Measurements from ENCODE around the gene LPCAT3.
"Not testable (repeated sequence)": the region's sequence is repeated elsewhere in the genome, so short reads cannot be mapped to it uniquely, and the experiment has no call there.

Gene LPCAT3

DNA sequence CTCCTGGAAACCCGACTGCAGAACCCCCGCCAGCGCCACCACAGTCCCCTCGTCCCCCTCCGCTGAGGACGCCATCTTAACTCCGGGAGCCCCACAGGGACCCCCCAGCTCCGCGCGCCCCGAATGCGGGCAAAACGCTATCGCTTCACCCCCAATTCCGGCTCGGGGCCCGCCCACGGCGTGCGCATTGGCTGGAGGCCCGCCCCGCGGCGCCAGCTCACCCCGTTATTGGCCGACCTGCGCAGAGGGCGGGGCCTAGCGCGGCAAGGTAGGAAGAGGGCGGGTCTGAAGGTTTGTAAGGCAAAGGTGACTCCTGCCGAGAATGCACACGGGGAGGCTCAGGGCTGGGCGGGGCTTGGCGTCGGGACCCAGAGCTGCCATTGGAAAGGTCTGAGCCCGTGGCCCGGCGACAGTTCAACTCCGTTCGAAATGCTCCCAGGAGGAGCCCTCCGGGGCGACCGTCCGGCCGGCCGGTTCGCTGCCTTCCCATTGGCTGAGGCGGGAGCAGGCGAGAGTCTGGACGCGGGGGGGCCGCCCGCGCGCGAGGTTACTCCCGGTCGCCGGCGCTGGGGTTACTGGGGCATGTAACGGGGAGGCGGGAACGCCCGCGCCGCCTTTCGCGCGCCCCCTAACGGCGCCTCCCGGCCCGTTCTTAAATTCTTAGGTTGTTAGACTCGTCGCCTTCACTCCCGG is at the start of gene LPCAT3:
LPCAT3 (minus strand) TSS at position 127 of the 693 bp plus-strand sequence; CDS start at position 75, 52 bp downstream.
- peak; percentile 92 for DNase-seq (ENCODE audit: low read depth)

- DNase-seq (ENCODE audit: low read depth) = no peak
These were observed 48.8 kb upstream of the LPCAT3 start for GRCh38 chr12:7067096-7067495.

- no peak for DNase-seq (ENCODE audit: low read depth)
These were observed 48.3 kb upstream of the LPCAT3 start for GRCh38 chr12:7066596-7066995.

GRCh38 chr12:7065073-7065623 is 46.9 kb upstream of the LPCAT3 start:
- no peak for DNase-seq (ENCODE audit: low read depth)

DNA sequence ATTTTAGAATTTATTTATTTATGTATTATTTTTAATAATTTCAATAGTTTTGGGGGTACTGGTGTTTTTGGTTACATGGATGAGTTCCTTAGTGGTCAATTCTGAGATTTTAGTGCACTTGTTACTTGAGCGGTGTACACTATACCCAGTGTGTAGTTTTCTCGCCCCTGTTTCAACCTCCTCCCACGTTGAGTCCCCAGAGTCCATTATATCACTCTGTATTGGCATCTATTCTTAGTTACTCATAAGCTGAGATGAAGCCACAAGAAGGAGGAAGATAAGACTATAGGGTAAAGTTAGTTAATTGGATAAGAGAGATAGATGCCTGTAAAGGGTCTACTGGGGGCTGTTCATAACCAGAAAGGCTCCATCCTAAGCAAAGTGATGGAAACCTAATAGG is 46.2 kb upstream of the LPCAT3 start:
- no peak for DNase-seq (ENCODE audit: low read depth)

GRCh38 chr12:7061596-7061995 is 43.3 kb upstream of the LPCAT3 start:
- no peak for DNase-seq (ENCODE audit: low read depth)

DNA sequence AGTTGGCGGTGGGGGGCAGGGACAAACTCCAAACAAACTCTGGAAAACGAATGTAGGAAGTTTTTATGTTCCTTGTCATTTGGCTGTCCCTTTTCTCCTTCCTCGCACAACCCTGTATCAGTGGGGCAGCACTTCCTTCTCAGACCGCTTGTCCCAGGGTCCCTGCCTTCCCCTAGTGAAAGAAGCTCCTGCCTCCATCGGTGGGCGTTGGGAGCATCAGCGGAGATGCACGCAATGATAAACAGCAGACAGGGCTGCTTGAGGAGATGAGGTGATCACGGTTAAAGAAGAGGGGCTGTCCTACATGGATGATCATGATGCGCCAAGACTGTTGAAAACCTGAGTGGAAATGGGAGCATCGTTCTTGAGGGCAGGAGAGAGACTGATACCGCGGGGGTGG is 42.9 kb upstream of the LPCAT3 start:
- no peak for DNase-seq (ENCODE audit: low read depth)

DNA sequence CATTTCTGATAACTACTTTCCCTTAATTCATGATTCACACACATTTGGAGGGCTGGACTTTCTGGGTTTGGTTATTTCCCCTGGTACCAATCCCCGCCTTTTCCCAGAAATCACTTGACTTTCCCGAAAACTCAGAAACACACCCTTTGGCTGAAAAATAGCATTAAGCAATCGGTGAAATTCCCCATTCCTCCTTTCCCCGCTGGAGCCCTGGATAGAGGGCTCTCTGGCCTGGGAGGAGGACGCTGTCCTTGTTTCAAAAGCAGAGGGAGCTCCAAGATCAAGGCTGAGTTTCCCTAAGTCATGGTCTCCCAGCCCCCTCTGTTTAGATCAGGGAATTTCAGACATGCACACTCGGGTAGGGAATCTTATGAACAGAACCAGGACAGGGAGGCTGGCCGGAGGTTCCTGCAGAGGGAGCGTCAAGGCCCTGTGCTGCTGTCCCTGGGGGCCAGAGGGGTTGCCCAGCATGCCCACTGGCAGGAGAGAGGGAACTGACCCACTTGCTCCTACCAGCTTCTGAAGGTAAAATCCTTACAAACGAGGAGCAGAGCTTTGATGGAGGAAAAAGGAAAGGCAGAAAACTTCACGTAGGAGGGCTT is 42.2 kb upstream of the LPCAT3 start, which contains the start of gene C1S:
C1S (plus strand) TSS at position 366 of the 602 bp plus-strand sequence. CDS start 1,195 bp downstream, outside the sequence.
- no peak for DNase-seq (ENCODE audit: low read depth)

- no peak for DNase-seq (ENCODE audit: low read depth)
These were observed 41.5 kb upstream of the LPCAT3 start for GRCh38 chr12:7059780-7060179.

DNA sequence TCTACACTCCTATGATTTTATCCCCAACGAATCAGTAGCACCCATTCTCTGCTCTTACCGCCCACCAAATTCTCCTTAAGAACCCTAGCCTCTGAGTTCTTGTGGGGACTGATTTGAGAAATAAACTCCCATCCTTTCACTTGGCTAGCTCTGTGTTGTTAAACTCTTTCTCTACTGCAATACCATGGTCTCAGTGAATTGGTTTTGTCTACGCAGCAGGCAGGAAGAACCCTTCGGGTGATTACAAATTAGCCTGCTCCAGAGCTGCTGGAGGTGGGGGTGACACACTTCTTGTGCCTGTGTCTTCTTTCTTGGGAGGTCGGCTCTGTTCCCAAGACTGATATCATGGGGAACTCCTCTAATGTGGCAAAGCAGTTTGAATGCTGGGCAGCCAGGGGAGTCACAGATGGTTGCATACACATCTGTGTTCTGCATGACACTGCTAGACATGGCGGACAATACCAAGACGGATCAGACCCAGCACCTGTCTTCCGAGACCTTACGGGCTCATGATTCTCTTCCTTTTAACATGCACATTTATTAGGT is 40.6 kb upstream of the LPCAT3 start:
- DNase-seq (ENCODE audit: low read depth) = no peak

DNA sequence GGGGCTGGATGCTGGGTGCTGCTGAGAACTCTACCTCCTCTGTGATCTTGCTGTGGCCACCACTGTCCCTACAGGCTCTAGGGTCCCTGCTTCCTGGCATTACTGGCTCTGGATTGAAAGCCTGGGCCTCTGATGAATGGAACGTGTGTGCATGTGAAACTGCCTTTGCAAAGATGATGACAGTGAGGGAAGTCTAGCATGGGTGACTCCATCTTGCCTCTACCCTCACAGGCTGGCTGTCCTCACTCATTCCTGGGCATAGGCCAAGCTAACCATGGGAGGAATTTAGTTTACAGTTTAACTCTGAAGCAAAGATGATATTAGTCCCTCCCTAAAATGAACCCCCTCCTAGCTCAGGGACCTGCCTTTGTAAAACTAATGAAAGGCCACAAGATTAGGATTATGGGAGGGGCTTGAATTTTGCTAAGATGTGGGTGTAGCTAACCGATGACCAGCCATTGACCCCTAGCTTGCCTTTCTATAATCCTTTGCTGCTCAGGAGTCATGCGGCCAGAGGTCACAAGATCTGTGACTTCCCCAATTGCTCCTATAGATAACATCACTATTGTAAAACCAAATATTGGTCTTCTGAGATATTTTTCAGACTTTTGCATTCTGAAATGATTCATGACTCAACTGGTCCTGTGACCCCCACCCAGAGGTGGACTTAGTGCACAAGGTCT is 40.0 kb upstream of the LPCAT3 start:
- no peak for DNase-seq (ENCODE audit: low read depth)

GRCh38 chr12:7055736-7056135 is 37.5 kb upstream of the LPCAT3 start:
- DNase-seq (ENCODE audit: low read depth) = not testable (repeated sequence)

DNA sequence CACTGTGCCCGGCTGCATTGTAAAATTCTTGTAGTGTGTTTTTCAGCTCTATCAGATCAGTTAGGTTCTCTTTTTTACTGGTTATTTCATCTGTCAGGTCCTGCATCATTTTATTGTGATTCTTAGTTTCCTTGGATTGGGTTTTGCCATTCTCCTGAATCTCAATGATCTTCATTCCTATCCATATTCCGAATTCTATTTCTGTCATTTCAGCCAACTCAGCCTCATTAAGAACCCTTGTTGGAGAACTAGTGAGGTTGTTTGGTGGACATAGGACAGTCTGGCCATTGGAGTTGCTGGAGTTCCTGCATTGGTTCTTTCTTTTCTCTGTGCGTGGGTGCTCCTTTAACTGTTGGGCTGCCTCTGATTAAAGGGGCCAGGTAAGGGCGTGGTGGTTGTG is 36.6 kb upstream of the LPCAT3 start:
- DNase-seq (ENCODE audit: low read depth) = no peak

- DNase-seq (ENCODE audit: low read depth) = not testable (repeated sequence)
These were observed 31.7 kb upstream of the LPCAT3 start for GRCh38 chr12:7049973-7050372.

GRCh38 chr12:7049445-7049951 is 31.2 kb upstream of the LPCAT3 start:
- not testable (repeated sequence) for DNase-seq (ENCODE audit: low read depth)

GRCh38 chr12:7047306-7047705 is 29.0 kb upstream of the LPCAT3 start:
- no peak for DNase-seq (ENCODE audit: low read depth)

DNA sequence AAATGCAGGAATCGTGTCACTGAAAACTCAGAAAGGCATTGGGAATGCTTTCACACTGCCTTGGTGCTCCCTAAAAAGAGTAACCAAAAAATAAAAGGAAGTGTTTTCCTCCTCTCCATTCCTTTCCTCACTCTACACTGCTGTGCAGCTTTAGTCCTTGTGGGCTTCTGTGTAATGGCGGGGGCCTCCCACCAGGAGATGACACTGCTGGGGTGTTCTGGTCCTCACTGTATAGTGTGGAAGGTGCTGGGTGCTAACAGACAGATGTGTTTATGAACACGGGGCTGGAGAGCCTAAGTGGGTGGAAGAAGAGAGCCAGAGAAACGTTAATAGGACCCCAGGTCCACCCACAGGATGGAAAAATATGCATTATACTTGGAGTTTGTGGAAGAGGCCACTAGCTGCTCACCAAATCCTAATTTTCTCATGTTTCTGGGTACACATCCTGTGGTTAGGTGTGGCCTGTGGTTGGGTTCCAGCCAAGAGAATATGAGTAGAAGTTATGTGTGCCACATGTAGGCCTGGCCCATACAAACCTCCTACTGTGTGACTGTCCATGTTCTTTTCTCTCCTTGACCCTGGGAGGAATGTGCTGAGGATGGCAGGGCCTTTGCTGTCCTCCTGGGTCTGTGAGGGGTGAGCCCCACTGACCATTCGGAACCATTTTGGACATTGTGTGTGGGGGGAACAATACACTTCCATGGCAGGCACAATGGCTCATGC is 28.3 kb upstream of the LPCAT3 start:
- no peak for DNase-seq (ENCODE audit: low read depth)

DNA sequence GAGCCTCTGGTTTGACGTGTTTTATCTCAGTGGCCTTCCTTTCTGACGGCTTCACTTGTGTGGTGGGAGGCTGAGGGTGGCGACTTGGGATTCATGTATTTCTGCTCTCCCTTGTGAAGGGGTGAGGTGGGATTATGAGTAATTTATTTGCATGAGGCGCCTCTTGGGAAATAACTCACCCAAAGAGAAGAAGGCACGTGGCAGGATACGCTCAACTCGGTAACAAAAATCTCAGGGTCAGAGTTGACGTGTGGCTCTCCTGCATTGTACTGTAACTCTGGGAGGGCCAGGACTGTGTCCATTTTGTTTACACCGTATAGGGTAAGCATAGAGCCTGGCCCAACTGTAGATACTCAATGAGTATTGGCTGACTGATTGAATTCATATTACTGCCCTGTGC is 27.6 kb upstream of the LPCAT3 start:
- no peak for DNase-seq (ENCODE audit: low read depth)

GRCh38 chr12:7042842-7043241 is 24.6 kb upstream of the LPCAT3 start:
- no peak for DNase-seq (ENCODE audit: low read depth)

DNA sequence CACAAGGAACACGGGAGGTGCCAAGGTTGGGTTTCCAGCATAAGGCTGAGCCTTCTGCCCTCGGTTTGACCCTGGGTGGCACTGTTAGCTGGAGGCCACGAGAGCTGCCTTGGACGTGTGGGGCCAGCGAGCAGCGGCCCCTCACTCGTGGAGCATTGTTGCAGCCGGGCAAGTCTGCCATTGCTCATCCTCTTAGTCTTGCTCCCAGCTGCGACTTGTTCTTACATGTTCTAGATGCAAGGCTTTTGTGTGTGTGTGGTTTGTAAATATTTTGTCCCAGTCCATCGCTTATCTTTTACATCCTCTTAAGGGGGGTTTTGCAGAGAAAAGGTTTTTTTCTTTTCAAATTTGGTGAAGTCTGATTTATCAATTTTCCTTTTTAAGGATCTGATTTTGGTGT is 21.1 kb upstream of the LPCAT3 start:
- DNase-seq (ENCODE audit: low read depth) = no peak

DNA sequence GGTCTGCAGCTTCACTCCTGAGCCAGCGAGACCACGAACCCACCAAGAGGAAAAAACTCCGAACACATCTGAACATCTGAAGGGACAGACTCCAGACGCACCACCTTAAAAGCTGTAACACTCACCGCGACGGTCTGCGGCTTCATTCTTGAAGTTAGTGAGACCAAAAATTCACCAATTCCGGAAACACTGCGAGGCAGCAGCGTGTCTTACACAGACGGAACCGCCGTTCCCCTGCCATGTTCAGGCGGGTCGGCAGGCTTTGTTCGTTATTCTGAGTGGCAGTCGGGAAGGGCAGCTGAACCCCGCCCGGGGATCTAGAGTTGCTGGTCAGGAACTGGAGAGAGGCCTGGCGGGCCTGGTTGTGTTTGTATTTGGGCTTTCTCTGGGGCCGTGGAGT is 20.3 kb upstream of the LPCAT3 start:
- DNase-seq (ENCODE audit: low read depth) = no peak

DNA sequence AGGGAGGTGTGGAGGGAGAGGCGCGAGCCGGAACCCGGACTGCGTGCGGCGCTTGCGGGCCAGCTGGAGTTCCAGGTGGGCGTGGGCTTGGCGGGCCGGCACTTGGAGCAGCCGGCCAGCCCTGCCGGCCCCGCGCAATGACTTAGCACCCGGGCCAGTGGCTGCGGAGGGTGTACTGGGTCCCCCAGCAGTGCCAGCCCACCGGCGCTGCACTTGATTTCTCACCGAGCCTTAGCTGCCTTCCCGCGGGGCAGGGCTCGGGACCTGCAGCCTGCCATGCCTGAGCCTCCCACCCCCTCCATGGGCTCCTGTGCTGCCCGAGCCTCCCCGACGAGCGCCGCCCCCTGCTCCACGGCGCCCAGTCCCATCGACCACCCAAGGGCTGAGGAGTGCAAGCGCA is 19.1 kb upstream of the LPCAT3 start:
- not testable (repeated sequence) for DNase-seq (ENCODE audit: low read depth)

Data from stimulated activated CD8-positive, alpha-beta memory T cell treated with anti-CD3 and anti-CD28 coated beads, Interleukin-12 subunit alpha, Interleukin-12 subunit beta, amount 100 ng/mL, for 1 hour (primary cell).